Limb (tissue), 2 donors: ENCODE data around the gene RPL18.
"Not testable (repeated sequence)": the region's sequence is repeated elsewhere in the genome, so short reads cannot be mapped to it uniquely, and the experiment has no call there.

ENCODE experiments used
- DNase-seq, 2 donors: peaks; one replicate each; pipeline ENCODE4 v3.0.0-alpha.2; 2016; ENCODE audit errors: extremely low spot score in 2 of 2

Gene RPL18

DNA sequence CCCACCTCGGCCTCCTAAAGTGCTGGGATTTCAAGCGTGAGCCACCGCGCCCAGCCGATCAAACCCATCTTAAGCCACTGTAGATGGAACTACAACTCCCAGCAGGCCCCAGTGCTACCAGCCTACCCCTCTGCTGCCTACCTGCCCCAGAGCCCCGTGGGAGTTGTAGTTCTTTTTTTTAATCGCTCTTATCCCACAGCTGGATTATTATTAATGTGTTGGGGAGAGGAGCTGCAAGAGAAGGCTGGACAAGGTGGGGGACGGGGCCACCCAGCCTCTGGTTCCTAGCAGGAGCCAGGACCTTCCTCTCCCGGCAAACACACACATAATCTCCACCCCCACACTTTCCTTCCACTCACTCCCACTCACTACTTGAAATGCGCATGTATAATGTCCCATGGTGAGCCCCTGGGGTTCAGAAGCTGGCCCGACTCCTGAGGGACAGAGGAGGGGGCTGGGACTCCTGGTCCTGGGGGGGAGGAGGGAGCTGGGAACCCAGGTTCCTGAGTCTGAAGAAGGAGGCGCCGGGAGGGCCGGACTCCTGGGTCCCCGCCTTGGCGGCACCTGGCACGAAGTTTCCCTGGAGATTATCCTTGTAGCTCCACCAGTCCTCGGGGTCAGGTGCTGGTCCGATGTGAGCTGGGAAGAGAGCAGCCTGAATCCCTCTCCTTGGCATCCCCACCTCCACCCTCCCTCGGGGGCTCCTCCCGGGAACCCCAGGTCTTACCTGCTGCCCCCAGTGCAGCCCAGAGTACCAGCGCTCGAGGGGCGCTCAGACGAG, 26.1 kb upstream of the RPL18 start:
- DNase-seq = peak; percentile 72 to 83

DNA sequence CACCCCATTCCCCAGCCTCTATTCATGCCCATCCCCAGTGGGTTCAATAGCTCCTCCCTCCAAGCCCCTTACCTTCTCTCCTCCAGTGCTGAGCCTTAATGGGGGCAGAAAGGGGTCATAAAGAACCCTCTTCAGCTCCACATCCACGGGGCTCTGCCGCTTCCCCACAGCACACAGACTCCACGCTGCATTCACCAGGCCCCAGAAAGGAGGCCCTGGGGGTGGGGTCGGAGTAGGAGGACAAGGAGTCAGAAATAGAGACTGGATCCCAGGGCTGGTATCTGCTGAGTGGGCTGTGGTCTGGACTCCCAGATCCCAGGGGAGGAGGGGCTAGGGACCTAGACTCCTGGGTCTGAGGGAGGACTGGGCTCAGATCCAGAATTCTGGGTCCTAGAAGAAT, 25.4 kb upstream of the RPL18 start:
- DNase-seq = no peak

DNA sequence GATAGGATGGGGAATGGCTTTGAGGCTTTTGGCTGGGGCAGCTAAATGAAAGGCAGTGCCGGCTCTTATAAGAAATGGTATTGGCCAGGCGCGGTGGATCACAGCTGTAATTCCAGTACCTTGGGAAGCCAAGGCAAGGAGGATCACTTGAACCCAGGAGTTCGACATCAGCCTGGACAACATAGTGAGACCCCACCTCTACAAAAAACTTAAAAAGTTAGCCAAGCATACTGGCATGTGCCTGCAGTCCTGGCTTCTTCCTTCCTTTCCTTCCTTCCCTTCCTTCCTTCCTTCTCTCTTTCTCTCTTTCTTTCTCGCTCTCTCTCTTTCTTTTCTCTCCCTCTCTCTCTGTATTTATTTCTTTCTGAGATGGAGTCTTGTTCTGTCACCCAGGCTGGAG, 23.9 kb upstream of the RPL18 start:
- DNase-seq = no peak

- DNase-seq = no peak
Measured at GRCh38 chr19:48641850-48642249, 22.9 kb upstream of the RPL18 start.

DNA sequence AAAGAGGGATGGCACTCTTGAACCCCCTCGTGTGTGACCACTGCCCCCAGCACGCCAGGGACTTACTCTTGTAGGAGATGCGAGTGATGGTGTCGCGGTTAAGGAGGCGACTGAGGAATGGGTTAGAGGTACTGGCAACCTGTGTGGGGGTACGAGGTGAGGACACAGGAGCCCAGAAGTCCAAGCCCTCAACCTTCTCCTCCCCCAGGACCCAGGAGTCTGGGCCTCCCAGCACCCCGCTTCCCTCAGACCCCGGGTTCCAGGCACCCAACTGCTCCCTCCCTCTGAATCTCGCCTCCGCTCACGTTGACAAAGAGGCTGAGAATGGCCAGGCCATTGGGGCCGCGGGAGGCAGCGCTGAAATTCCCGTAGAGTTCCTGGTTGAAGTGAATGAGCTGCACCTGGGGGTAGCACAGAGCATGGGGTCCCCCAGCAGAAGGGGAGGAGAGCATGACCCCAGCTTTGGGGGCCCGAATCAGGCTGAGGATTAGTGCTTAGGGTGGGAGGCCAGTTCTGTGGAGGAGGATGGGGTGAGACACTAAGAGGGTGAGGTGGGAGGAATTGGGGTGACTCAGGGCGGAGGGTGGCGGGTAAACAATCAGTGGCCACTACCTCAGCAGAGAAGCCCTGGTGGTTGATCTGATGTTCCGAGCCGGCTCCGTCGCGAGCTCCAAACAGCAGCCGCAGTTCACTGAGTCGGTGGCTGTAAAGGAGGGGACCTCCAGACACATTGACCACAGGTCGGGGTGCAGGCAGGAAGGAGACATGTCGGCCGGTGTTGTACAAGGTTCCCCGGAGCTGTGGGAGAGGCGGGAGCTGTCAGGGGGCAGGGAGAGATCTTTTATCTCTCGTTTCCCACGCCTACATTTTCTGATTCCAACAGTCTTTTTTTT, 20.8 kb upstream of the RPL18 start:
- DNase-seq = no peak

DNA sequence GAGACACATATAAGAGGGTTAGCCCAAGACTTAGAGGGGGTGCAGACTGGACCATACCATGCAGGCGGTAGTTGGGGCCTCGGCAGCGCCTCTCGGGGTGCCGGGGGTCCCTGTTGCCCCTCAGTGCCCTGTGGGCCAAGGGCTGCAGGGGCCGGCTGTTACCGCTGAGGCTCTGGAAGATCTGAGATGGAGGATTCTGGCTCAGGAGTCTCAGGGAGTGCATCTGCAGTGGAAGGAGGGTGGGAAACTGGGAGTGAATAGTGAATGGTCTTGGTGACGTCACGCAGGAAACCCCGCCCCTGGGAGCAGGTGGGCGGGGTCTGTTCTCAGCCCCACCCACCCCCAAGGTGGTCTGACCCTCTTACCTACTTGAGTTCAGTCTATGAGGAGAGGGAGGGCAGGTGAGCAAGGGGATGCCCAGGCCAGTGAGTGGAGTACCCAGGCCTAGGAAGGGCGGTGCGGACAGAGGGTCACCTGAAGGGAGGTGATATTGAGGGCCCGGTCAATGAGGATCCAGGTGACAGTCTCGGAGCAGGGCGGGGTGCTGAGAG, 19.9 kb upstream of the RPL18 start:
- peak in 1 of 2 donors; percentile 70 for DNase-seq

DNA sequence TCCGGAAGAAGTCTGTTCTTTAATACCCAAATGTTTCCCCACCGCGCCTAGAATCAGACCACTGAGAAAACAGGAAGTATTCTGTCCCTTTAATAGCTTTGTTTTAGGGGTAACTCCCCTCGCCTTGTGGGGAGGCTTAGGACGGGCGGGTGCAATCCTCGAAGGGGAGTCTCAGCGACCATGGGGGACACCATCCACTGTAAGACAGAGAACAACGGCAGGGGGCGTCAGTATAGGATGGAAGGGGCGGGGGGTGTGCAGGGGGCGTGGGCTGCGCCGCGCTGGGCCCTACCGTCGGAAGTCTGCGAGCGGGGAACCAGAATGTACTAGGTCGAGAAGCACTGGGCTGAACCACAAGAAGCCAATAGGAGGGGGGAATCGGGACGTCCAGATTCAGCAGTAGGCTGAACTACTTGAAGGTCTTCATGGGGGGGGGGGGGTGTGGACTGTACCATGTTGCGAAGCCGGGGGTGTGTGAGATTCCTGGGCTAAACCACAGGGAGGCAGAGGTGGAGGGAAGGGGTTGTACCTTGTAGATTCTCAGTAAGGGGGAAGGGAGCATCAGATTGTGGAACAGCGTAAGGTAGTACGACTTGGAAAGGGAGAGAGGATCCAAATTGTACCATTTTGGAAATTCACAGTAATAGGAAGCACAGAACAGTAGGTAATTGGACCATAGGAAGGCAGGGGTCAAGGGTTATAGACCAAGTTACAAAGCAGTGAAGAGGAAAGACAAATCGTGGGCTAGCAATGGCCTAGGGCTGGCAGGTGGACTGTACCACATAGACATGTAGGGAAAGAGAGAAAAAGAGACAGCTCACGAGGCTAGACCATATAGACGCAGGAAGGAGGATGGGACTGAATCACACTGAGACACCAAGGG, 19.2 kb upstream of the RPL18 start:
- DNase-seq = peak; percentile 86 to 92

- DNase-seq = peak; percentile 96 to 99
Measured at GRCh38 chr19:48637449-48637947, 18.5 kb upstream of the RPL18 start.

DNA sequence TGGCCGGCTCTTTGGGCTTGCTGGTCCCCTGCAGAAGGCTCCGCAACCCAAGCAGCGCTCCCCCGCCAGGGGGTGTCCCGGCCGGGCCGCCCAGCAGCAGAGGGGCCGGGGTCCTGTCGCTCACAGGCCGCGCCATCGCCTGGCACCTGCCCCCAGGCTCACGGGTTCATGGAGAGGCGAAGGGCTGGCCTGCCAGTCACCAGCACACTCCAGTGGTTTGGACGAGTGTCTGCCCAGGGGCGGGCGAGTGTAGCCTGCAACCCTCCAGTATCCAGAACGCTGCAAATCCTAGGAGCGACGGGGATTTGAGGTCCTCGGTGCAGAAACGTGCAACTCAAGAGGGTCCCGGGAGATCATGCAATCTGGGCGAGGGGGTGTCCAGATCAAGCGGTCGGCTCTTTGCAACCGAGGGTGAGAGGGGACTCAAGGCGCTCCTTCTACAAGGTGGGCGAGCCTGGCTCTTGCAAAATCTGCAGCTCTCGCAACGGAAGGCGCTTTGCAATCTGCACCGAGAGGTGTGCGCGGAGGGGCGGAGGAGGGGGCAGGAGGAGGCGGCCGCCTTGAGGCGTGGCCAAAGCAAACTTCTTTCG, 18.0 kb upstream of the RPL18 start, which contains the start of gene DBP:
TSS of gene DBP (minus strand) at position 521 of the 590 bp plus-strand sequence. CDS start at position 136, 385 bp downstream.
- DNase-seq = no peak

GRCh38 chr19:48635966-48636858, 17.2 kb upstream of the RPL18 start:
- peak in 1 of 2 donors; percentile 59 for DNase-seq

DNA sequence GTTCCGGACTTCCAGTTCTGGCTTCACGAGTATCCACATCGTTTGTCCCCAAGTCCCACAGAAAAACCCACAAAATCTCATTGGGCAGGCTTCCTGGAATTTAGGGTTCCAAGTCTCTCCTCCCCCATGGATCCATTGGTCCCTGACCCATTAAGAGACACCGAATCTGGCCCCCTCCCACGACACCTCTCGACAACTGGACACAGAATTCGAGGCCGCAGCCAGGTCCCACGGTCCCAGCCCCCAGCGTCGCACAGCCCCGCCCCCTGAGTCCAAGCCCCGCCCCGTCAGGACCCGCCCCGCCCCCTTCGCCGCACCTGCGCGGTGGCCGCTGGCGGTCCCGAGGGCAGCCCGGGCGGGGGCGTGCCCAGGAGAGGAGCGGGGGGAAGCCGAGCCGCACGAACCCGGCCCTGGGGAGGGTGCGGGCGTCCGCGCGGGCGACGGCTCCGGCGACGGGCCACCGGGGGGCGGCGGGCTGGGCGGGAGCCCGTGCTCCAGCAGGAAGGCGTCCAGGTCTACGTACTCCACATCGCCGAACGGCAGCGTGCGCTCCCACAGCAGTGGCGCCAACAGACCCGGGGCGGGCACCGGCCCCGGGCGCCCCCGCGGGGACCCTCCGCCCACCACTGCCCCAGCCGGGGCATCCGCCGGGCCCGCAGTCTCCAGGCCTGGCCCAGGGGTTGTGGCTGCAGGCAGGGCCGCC, 16.4 kb upstream of the RPL18 start:
- DNase-seq = peak in 1 of 2 donors; percentile 81

GRCh38 chr19:48634424-48635262, 15.7 kb upstream of the RPL18 start:
- peak; percentile 94 to 96 for DNase-seq

DNA sequence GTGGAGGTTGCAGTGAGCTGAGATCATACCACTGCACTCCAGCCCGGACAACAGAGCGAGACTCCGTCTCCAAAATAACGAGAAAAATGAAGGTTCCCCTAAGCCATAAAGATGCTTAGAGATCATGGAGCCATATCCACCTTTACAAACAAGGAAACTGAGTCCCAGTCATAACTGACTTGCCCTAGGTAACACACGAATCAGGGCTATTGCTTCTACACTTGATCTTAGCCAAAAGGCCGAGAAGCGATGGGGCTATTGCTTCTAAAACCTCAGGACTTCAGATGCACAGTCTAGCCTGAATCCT, 15.0 kb upstream of the RPL18 start:
- no peak for DNase-seq

DNA sequence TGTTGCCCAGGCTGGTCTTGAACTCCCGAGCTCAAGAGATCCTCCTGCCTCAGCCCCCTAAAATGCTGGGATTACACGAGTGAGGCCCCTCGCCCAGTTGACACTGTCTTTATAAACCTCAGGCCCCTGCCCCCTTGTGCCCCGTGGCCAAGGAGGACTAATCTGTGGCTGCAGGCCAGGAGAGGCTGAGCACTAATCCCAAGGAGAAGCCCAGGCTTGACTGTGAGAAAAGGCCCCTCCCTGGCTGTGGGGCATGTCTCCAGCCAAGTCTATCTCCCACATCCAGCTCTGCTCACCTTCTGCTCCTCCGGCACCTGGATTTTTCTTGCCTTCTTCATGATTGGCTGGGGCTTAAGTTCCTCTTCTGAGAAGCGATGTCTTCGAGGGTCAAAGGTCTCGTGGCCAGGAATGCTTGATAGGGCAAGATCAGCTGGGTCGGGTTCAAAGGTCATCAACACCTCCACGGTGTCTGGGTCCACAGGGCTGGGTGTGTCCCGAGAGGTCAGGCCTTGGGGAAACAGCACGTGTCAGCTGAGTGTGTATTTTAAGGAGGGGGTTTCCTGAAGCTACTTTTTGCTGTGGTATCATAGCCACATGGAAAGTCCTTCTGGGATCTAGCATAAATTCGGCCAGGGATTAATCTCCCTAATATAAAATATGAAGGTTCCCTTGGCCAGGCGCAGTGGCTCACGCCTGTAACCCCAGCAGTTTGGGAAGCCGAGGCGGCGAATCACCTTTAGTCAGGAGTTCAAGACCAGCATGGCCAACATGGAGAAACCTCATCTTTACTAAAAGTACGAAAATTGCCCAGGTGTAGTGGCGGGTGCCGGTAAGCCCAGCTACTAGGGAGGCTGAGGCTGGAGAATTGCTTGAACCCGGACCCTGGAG, 14.4 kb upstream of the RPL18 start:
- no peak for DNase-seq

DNA sequence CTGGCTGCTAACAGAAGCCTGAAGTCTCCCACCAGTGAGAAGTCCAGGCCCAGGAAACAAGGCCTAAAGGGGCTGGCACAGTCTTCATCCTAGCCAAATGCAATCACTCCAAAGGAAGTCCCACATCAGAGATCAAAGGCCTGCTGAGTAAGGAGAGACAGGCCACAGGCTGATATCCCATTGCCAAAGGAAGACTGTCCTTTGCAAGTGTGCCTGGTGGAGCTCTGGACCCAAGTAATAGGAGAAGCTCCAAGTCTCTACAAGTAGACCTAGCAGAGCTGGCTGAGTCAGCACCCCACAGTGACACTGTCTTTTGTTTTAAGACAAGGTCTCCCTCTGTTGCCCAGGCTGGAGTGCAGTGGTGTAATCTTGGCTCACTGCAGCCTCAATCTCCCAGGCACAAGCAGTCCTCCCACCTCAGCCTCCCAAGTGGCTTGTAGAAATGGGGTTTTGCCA, 13.7 kb upstream of the RPL18 start:
- no peak for DNase-seq

GRCh38 chr19:48632286-48632685, 13.3 kb upstream of the RPL18 start:
- not testable (repeated sequence) for DNase-seq

DNA sequence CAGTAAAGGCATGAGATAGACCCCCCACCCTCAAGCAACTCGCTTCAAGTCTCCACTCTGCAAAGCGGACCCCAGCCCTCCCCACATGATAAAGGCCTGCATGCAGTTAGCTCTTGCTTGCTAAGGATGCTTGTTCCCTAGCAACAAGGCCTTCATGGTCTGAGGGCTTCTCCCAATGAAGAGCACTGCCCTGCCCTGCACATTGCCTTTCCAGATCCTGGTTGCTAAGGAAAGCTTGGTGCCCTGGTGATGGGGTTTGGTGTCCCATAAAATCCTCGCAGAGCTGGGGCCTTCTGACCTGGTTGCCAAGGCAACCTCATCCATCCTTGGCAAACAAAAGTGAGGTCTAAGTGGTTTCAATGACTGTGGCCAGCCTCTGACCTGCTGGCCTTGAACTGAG, 12.2 kb upstream of the RPL18 start:
- peak in 1 of 2 donors; percentile 43 for DNase-seq
